Hypothalamus (tissue), 51 donors: ENCODE data around the gene NBPF15.
"Not testable (repeated sequence)": the region's sequence is repeated elsewhere in the genome, so short reads cannot be mapped to it uniquely, and the experiment has no call there.

Experiments used
- DNase-seq, 51 donors: peaks; one replicate each; lab custom pipeline; 2025; lab: John Stamatoyannopoulos, UW

Gene NBPF15, protein sequence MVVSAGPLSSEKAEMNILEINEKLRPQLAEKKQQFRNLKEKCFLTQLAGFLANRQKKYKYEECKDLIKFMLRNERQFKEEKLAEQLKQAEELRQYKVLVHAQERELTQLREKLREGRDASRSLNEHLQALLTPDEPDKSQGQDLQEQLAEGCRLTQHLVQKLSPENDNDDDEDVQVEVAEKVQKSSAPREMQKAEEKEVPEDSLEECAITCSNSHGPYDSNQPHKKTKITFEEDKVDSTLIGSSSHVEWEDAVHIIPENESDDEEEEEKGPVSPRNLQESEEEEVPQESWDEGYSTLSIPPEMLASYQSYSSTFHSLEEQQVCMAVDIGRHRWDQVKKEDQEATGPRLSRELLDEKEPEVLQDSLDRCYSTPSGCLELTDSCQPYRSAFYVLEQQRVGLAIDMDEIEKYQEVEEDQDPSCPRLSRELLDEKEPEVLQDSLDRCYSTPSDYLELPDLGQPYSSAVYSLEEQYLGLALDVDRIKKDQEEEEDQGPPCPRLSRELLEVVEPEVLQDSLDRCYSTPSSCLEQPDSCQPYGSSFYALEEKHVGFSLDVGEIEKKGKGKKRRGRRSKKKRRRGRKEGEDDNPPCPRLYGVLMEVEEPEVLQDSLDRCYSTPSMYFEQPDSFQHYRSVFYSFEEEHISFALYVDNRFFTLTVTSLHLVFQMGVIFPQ

DNA sequence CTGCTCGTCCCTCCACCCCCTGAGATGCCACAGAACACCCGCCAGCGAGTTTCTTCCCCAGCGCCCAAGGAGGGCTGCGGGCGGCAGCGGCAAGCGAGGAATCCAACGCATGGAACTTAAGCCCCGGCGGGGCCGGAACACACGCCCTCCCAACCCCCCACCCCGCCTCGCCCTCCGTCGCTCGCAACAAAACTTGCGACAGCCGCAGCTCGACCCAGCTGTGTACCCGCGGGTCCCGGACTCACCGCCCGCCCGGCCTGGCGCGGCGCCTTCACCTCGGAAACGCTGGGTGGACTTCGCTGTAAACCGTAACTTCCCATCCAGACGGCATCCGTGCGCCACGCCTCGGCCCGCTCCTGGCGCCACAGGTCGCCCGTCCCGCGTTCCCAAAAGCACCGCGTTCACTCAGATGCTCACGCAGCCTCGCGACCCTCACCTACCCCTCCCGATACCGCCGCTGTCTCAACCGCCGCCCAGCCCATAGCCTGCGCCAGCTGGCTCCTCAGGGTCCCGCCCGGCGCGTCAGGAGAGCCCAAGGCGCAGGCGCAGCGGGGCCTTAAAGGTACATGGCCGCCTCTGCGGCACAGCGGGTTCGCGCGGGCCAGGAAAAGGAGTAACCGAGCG lies at the start of gene NBPF15:
Gene NBPF15, minus strand, starts transcription at position 534 of the 624 bp plus-strand sequence. CDS start 21,666 bp downstream, outside the sequence.
- peak in 46 of 51 donors; percentile 1 to 67 (median 32) for DNase-seq

DNA sequence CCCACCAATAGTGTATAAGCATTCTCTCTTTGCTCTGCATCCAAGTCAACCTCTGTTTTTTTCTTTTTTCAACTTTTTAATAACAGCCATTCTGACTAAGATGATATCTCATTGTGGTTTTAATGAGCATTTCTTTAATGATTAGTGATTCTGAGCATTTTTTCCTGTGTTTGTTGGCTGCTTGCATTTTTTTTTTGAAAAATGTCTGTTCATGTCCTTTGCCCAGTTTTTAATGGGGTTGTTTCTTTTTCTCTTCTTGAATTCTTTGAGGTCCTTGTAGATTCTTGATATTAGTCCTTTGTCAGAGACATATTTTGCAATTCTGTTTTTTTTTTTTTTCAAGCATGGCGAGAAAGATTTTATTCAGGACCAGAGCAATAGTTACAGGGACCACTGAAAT lies 35.0 kb upstream of the NBPF15 start:
- not testable (repeated sequence) for DNase-seq

- not testable (repeated sequence) for DNase-seq
Observed at GRCh38 chr1:144494130-144494529, 32.7 kb upstream of the NBPF15 start.

DNA sequence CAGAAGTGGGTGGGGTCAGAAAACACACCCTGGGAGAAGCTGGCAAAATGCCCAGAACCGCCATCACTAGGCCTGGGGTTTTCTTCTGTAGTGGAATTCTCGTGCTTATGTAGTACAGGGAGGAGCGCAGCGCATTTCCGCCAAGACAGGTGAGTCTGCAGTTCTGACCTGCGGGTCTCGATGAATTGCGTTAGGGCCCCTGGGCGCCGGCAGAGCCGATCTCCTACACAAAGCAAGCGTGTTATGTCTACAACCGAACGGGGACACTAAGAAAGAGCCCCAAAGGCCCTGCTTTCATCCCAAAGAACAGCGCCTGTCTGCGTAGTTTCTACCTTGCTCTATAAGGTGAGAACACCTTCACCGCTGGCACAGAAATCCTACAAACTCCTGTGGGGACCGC lies 28.9 kb upstream of the NBPF15 start:
- DNase-seq: peak in 1 of 51 donors; percentile 0

DNA sequence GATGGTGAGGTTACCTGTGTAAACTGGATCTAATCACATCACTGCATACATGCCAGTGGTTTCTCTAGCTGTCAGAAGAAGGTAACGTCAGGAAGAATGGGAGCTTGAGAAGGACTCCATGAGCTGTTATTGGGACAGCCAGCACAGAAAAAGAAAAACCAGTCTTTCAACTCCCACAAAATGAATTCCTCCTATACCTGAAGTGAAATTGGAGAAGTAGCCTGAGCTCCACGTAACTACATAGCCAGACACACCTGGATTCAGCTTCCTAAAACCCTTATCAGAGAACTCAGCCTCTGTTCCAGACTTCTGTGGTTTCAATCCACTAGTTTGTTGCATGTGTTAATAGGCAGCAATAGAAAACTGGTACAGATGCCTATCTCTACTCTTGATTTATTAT lies 25.5 kb upstream of the NBPF15 start:
- not testable (repeated sequence) for DNase-seq

- DNase-seq: not testable (repeated sequence)
Observed at GRCh38 chr1:144485048-144485993, 23.9 kb upstream of the NBPF15 start.

DNA sequence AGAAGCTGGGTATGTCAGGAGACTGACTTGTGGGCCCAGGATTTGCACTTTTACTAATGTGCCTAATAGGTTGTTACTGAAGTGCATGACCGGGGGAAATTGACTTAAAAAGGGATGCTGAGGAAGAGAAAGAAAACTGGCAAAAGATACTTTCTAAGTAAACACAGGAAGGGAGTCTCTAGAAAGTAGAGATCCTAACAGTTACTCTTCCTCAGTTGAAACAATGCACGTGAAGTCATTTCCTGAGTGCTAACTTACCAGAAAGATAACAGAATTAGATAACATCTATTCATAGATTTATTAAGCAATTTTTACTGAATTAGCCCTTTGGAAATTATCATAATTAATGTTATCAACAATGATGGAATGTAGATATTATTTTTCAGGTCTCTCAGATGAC lies 12.4 kb upstream of the NBPF15 start:
- DNase-seq: not testable (repeated sequence)

DNA sequence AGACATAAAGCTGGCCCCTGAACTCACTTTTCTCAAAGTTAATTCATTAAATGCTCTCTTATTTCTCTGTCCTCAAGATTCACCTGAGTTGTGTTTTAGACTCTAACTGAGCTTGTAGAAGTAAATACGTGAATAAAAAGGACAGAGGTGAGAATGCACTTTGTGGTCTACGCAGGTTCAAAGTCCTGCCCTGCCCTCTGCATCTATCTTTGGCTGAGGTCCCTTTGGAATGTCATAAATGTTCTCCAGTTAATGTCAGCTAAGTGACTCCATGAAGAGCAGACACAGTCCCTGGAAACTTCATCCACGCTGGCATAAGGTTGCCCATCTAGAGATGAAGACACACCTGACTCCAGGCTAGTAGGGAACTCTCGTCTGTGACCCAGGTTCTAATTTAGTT lies 10.0 kb upstream of the NBPF15 start:
- DNase-seq: not testable (repeated sequence)

DNA sequence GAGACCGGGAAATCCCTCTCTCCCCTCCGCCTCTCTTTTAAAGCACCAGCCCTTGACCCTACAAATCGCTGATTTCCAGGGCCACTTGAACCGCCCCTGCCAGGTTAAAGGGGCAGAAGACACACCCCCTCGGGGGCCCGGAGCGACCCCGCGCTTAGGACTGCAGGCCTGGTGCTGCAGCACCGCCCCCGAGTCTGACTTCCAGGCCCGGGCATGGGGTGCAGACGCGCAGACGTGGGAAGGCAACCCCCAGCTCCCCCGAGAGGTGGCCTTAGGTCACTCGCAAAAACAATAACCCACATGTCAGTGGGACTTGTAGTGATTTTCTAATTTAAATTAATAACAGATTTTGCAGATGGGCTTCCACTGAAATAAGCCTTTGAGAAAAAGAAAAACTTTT lies 309 bp upstream of the NBPF15 start:
- DNase-seq: not testable (repeated sequence)

DNA sequence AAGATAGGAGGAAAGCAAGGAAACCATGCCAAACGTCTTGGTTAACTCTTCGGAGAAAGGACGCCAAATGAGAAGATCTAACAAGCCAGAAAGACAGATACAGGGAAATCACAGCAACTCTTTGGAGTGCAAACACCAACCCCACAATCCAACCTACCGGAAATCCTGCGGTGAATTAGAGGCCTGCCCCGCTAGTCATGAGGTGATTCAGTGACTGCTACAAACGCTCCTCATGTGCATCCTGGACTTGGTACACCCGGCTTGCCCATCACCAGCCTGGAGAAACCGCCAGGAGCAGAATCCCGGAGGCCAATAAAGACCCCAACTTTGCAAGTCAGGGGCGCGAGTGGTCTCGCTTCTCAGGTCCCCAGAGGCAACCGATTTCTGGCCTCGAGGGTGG lies 783 bp downstream of the NBPF15 start:
- DNase-seq: not testable (repeated sequence)

- DNase-seq: not testable (repeated sequence)
Observed at GRCh38 chr1:144442402-144442801, 19.1 kb downstream of the NBPF15 start.

DNA sequence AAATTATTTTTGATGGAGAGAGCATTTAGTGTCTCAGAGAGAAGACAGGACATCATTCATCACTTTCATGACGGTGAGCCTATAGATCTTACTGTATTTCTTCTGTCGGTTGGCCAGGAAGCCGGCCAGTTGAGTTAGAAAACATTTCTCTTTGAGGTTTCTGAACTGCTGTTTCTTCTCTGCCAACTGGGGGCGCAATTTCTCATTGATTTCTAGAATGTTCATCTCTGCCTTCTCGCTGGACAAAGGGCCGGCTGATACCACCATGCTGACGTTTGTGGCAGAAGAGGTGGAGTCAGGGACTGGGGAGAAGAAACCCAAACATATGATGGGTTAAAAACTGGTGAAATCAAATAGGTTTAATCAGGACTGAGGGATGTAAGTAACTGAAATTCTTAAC lies 21.7 kb downstream of the NBPF15 start:
- DNase-seq: not testable (repeated sequence)

GRCh38 chr1:144418891-144419694 lies 42.4 kb downstream of the NBPF15 start:
- DNase-seq: peak in 26 of 51 donors; percentile 0 to 56 (median 16)

DNA sequence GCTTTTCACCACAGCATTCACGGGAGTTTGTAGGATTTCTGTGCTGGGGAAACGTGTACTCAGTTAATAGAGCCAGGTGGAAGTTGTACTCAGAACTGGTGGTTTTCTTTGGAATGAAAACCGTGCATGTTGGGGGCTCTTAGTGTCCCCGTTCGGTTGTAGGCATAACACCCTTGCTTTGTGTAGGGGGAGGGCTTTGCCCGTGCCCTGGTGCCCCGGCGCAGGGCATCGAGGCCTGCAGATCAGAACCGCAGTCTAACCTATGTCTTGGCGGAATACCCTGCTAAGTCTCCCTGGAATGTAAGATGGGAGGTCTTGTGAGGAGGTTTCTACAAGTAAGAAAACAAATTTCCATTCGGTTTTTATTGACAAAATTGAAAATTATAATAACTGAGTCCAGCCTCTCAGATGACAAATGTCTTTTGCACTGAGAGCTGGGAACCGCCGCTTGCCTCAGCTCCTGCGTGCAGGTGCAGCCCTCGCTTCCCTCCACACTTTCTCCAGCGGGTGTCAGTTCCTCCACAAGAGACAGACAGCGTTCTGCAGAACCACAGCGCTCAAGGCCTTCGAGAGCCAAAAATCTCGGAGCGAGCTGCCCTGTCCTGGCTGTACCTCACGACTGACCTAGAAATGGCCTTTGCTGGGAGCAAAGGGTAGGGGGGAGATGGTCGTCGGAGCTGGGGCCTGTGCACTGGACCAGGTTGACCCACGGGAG lies 47.9 kb downstream of the NBPF15 start:
- not testable (repeated sequence) for DNase-seq

DNA sequence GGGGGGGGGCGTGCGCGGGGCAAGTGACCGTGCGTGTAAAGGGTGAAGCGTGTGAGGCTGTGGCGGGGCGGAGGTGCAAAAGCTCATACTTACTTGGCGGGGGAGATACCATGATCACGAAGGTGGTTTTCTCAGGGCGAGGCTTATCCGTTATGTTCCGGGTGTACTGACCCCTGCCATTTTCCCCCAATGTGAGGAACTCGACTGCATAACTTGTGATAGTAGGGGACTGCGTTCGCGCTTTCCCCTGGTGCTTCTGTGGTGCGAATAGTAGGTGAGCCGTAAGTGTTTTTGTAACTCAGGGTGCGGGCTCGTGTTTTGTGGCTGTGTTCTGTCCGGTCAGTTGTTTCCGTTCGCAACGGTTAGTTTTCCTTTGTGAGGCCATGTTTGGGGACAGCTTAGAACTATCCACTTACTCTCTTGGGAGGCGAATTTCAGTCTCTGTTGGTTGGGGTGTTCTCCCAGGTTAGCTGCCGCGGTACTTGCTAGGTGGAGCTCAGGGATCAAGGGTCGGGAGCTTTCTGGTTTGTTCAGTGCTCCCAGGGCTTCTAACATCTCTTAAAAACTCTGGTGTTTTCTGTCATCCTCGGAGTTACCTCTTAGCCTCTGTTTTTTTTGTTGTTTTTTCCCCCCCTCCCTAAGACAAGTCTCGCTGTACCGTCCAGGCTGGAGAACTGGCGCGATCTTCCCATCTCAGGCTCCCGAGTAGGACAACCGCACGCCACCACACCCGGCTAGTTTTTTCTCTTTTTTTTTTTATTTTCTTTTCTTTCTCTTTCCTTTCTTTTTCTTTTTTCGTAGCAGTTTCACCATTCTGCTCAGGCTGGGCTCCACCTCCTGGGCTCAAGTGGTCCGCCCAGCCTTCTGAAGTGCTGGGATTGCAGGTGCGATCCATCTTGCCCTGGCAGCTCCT lies 48.7 kb downstream of the NBPF15 start:
- DNase-seq: peak in 35 of 51 donors; percentile 6 to 77 (median 56)

DNA sequence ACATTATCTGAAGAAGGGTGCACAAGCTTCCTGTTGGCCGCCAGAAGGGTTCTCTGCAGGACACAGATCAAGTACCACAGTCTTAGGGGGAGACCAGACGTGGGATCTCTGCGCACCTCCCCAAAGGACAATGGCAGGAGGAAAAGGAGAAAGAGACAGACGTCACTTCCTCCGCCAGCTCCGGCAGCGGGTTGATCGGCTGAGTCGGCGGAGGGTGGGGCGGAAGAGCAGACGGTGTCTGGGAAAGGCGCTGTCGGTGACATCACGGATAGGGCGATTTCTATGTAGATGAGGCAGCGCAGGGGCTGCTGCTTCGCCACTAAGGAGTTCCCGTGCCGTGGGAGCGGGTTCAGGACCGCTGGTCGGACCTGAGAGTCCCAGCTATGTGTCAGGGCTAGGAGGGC lies 49.4 kb downstream of the NBPF15 start:
- DNase-seq: peak in 30 of 51 donors; percentile 5 to 73 (median 48)

GRCh38 chr1:144402807-144403206 lies 58.7 kb downstream of the NBPF15 start:
- DNase-seq: not testable (repeated sequence)
